Smooth muscle cell (in vitro differentiated cells): Measurements from ENCODE around the gene MAPK13. TPM values are rescaled to one million over a fixed set of nuclear protein-coding genes. Genes with fewer than 3 reads are reported as not detected.

Experiments used
- DNase-seq: peaks from one replicate; lab custom pipeline; 2025; ENCODE audit not compliant: unreplicated experiment; lab: John Stamatoyannopoulos, UW
- H2AFZ ChIP-seq: fragments of 200-600 bp; sonication (generic); 2 replicates; pipeline ENCODE4 v1.6.0; 2016; ENCODE audit warnings: antibody characterized with exemption, low read depth, mild to moderate bottlenecking
- H3F3A ChIP-seq: fragments of 200-600 bp; sonication (generic); 2 replicates; pipeline ENCODE4 v1.6.0; 2017; ENCODE audit warnings: antibody characterized with exemption, low read depth
- H3K27ac ChIP-seq: fragments of 200-600 bp; sonication (generic); 2 replicates; pipeline ENCODE4 v1.5.1; 2016; ENCODE audit warnings: low read depth, mild to moderate bottlenecking
- H3K27me3 ChIP-seq: fragments of 200-600 bp; sonication (generic); 2 replicates; pipeline ENCODE4 v1.6.1; 2016; ENCODE audit warnings: low read depth, mild to moderate bottlenecking
- H3K36me3 ChIP-seq: fragments of 200-600 bp; sonication (generic); 2 replicates; pipeline ENCODE4 v1.5.1; 2016; ENCODE audit warnings: low read depth
- H3K4me1 ChIP-seq: fragments of 200-600 bp; sonication (generic); 2 replicates; pipeline ENCODE4 v1.5.1; 2016; ENCODE audit warnings: low read depth
- H3K4me2 ChIP-seq: fragments of 200-600 bp; sonication (generic); 2 replicates; pipeline ENCODE4 v1.6.0; 2016; ENCODE audit warnings: mild to moderate bottlenecking
- H3K4me3 ChIP-seq: fragments of 200-600 bp; sonication (generic); 2 replicates; pipeline ENCODE4 v1.5.1; 2016; ENCODE audit warnings: mild to moderate bottlenecking
- H3K79me2 ChIP-seq: fragments of 200-600 bp; sonication (generic); 2 replicates; pipeline ENCODE4 v1.6.0; 2016; ENCODE audit warnings: low read depth, mild to moderate bottlenecking
- H3K9ac ChIP-seq: fragments of 200-600 bp; sonication (generic); 2 replicates; pipeline ENCODE4 v1.6.0; 2016; ENCODE audit warnings: low read depth
- H3K9me3 ChIP-seq: fragments of 200-600 bp; sonication (generic); replicated peaks from 2 replicates; pipeline ENCODE4 v1.5.1; 2016; ENCODE audit warnings: low read depth
- H4K20me1 ChIP-seq: fragments of 200-600 bp; sonication (generic); 2 replicates; pipeline ENCODE4 v1.6.0; 2016; ENCODE audit warnings: low read depth
- WGBS: methylation state at CpG from one replicate; pipeline ENCODE4 v1.1.7; 2016; ENCODE audit warnings: low lambda C conversion rate; 5-methylcytosine and 5-hydroxymethylcytosine counted together
- polyA plus RNA-seq: library from polyadenylated mRNA; unstranded; fragments of >200 nt; fragmentation: Nextera tagmentation; extraction: Ambion mirVana; gene quantifications from 2 replicates; pipeline ENCODE4 v1.2.1, GENCODE V29; 2016
- total RNA-seq: library from RNA; depleted of rRNA; stranded (reverse); fragments of >200 nt; gene quantifications from 2 replicates; pipeline ENCODE4 v1.2.3, GENCODE V29; 2014
- TF ChIP-seq, protein P1 (sequence below): fragments of 200-600 bp; sonication (generic); IDR thresholded peaks from 2 replicates; pipeline ENCODE4 v1.5.1; 2017; ENCODE audit warnings: borderline replicate concordance, mild to moderate bottlenecking, antibody characterized with exemption; ENCODE audit not compliant: insufficient read depth, poor library complexity, severe bottlenecking

MAPK13 gene
- total and polyA plus RNA-seq, 2 experiments from 2014 or later: 8.4 to 11.3 TPM

DNA sequence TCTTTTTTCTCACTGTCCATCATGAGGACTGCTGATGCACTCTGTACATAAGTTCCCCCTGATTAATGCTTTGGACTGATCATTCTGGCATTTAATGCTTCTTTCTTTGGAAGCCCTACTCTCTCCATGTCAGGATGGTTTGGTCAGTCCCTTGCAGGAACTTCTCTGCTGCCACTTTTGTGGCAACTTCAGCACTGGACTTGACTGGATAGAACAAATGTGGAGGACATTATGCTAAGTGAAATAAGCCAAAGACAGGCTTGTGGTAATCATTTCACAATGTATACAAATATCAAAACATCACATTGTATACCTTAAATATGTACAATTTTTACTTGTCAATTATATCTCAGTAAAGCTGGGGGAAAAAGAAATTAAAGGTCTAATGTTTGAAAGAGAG is 54.0 kb downstream of the MAPK13 start:
- Histone ChIP-seq H3K4me1 (no peaks in the 10 kb centered on the region), H3K4me2 (no peak overlapping the region), H3F3A (no peaks in the 10 kb centered on the region), H4K20me1 (no peaks in the 10 kb centered on the region), H3K4me3 (no peak overlapping the region), H2AFZ (no peak overlapping the region), H3K27me3 (no peaks in the 10 kb centered on the region), H3K27ac (no peak overlapping the region), H3K9ac (no peak overlapping the region), H3K79me2 (no peaks in the 10 kb centered on the region), H3K9me3 (no peaks in the 10 kb centered on the region), H3K36me3 (no peaks in the 10 kb centered on the region)
- TF ChIP-seq, protein P1, sequence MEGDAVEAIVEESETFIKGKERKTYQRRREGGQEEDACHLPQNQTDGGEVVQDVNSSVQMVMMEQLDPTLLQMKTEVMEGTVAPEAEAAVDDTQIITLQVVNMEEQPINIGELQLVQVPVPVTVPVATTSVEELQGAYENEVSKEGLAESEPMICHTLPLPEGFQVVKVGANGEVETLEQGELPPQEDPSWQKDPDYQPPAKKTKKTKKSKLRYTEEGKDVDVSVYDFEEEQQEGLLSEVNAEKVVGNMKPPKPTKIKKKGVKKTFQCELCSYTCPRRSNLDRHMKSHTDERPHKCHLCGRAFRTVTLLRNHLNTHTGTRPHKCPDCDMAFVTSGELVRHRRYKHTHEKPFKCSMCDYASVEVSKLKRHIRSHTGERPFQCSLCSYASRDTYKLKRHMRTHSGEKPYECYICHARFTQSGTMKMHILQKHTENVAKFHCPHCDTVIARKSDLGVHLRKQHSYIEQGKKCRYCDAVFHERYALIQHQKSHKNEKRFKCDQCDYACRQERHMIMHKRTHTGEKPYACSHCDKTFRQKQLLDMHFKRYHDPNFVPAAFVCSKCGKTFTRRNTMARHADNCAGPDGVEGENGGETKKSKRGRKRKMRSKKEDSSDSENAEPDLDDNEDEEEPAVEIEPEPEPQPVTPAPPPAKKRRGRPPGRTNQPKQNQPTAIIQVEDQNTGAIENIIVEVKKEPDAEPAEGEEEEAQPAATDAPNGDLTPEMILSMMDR: no peak
- DNase-seq: no peak

DNA sequence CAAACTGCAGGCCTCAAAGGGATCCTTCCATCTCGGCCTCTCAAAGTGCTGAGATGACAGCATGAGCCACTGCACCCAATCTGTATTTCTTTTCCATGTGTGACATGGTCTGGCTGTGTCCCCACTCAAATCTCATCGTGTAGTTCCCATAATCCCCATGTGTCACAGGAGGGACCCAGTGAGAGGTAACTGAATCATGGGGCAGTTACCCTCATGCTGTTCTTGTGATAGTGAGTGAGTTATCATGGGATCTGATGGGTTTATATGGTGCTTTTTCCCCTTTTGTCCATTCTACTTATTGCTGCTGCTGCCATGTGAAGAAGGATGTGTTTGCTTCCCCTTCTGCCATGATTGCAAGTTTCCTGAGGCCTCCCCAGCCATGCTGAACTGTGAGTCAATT is 55.9 kb downstream of the MAPK13 start:
- TF ChIP-seq, protein P1: no peak
- DNase-seq: no peak
- Histone ChIP-seq H2AFZ (no peak overlapping the region), H3K27ac (no peak overlapping the region), H4K20me1 (no peaks in the 10 kb centered on the region), H3K4me3 (no peak overlapping the region), H3K36me3 (no peaks in the 10 kb centered on the region), H3K9ac (no peak overlapping the region), H3K4me1 (no peaks in the 10 kb centered on the region), H3K9me3 (no peaks in the 10 kb centered on the region), H3F3A (no peaks in the 10 kb centered on the region), H3K27me3 (no peaks in the 10 kb centered on the region), H3K4me2 (no peak overlapping the region), H3K79me2 (no peaks in the 10 kb centered on the region)
- 91% methylated on average over 2 of the region's 2 CpGs for WGBS

DNA sequence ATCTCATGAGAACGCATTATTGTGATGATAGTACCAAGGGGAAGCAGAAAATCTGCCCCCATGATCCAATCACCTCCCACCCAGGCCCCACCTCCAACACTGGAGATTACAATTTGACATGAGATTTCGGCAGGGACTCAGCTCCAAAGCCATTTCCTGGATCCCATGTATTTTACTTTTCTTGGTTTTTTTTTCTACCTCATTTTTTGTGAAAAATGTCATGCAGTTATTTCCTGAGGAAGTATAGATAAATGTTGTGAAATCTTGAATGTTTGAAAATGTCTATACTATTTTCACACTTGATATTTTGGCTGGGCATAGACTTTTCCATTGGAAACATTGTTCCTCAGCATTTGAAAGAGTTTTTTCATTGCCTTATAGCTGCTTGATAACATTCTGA is 57.1 kb downstream of the MAPK13 start:
- TF ChIP-seq, protein P1: no peak
- no peak overlapping the region for H3K27ac ChIP-seq
- H3K4me1 ChIP-seq: no peaks in the 10 kb centered on the region
- H3F3A ChIP-seq: no peaks in the 10 kb centered on the region
- no peaks in the 10 kb centered on the region for H3K36me3 ChIP-seq
- no peak overlapping the region for H2AFZ ChIP-seq
- WGBS: 97% methylated on average over 2 of the region's 2 CpGs
- no peaks in the 10 kb centered on the region for H3K27me3 ChIP-seq
- DNase-seq: no peak
- no peak overlapping the region for H3K9ac ChIP-seq
- no peaks in the 10 kb centered on the region for H3K79me2 ChIP-seq
- no peaks in the 10 kb centered on the region for H3K9me3 ChIP-seq
- H4K20me1 ChIP-seq: no peaks in the 10 kb centered on the region
- no peak overlapping the region for H3K4me3 ChIP-seq
- H3K4me2 ChIP-seq: no peak overlapping the region

Other genes starting within 250 kb of the MAPK13 start
- 45.7 and 57.8 TPM in 2 replicates for gene SRPK1, start 209.4 kb upstream of the MAPK13 start, total RNA-seq
- gene SRPK1, start 209.4 kb upstream of the MAPK13 start, polyA plus RNA-seq: 28.2 and 33.8 TPM in 2 replicates
- gene SLC26A8, start 105.9 kb upstream of the MAPK13 start, total RNA-seq: not detected in 2 replicates
- 0.09 TPM in 1 of 2 replicates, not detected in the other for gene SLC26A8, start 105.9 kb upstream of the MAPK13 start, polyA plus RNA-seq
- gene MAPK14, start 102.7 kb upstream of the MAPK13 start, total RNA-seq: 57.6 and 62.8 TPM in 2 replicates
- 28.0 and 29.3 TPM in 2 replicates for gene MAPK14, start 102.7 kb upstream of the MAPK13 start, polyA plus RNA-seq
- 14.1 and 20.0 TPM in 2 replicates for gene BRPF3, start 66.2 kb downstream of the MAPK13 start, total RNA-seq
- 8.9 and 10.8 TPM in 2 replicates for gene BRPF3, start 66.2 kb downstream of the MAPK13 start, polyA plus RNA-seq
- gene PNPLA1, start 139.5 kb downstream of the MAPK13 start, total RNA-seq: 0.09 TPM in 1 of 2 replicates, not detected in the other
- gene PNPLA1, start 139.5 kb downstream of the MAPK13 start, polyA plus RNA-seq: not detected in 2 replicates
- not detected in 2 replicates for gene BNIP5, start 206.4 kb downstream of the MAPK13 start, total RNA-seq
- gene BNIP5, start 206.4 kb downstream of the MAPK13 start, polyA plus RNA-seq: not detected in 2 replicates